Tibial nerve (tissue), 3 donors: ENCODE data around the gene PTGR1.

ENCODE experiments used
- POLR2A ChIP-seq, 2 donors: fragments of 450-650 bp; IDR thresholded peaks; one replicate each; pipeline ENCODE4 v1.6.1; 2017; ENCODE audit warnings: antibody characterized with exemption in 2 of 2, mild to moderate bottlenecking in 2 of 2, moderate library complexity in 2 of 2
- TF ChIP-seq, protein P1 (sequence below), 5 experiments: fragments of 200-600 bp in 3 of 5; fragments of 450-650 bp in 2 of 5; sonication (generic) in 3 of 5; IDR thresholded peaks; one replicate each; pipeline ENCODE4 v1.5.1; 2016 to 2019; ENCODE audit warnings: antibody characterized with exemption in 5 of 5, mild to moderate bottlenecking in 3 of 5, moderate library complexity in 2 of 5

DNA sequence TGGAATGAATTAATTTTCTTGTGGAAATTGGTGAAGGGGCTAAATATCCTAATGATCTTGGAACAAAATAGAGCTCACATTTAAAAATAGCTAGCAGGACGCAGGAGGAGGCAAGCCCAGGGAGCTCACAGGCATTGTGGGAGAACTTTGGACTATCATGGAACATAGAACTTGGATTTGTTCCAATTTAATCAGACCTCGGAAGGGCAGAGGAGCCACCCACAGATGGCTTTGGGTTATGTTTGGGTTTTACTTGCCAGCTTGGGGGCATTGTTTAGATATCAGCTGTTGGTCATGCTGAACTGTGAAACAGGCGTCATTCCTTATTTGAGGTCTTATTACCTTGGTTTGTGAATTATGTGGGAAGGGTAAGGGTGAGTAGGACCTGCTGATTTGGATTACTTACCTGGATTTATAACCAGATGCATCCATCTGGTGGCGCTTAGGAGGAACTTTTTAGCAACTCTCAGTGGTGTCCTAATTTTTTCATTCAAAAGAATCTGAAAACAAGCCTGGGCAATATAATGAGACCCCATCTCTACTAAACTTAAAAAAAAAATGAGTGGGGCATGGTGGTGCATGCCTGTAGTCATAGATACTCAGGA is 14.1 kb upstream of the PTGR1 start:
- TF ChIP-seq POLR2A (IDR thresholded peaks at IDR 0.05), result no peak
- TF ChIP-seq, protein P1, sequence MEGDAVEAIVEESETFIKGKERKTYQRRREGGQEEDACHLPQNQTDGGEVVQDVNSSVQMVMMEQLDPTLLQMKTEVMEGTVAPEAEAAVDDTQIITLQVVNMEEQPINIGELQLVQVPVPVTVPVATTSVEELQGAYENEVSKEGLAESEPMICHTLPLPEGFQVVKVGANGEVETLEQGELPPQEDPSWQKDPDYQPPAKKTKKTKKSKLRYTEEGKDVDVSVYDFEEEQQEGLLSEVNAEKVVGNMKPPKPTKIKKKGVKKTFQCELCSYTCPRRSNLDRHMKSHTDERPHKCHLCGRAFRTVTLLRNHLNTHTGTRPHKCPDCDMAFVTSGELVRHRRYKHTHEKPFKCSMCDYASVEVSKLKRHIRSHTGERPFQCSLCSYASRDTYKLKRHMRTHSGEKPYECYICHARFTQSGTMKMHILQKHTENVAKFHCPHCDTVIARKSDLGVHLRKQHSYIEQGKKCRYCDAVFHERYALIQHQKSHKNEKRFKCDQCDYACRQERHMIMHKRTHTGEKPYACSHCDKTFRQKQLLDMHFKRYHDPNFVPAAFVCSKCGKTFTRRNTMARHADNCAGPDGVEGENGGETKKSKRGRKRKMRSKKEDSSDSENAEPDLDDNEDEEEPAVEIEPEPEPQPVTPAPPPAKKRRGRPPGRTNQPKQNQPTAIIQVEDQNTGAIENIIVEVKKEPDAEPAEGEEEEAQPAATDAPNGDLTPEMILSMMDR (IDR thresholded peaks at IDR 0.05), result no peak
